Measurements from ENCODE around the gene TMC5. TPM values are rescaled to one million over a fixed set of nuclear protein-coding genes. Genes with fewer than 3 reads are reported as not detected.

The TMC5 gene
- total and polyA plus RNA-seq, 2 of the 8 experiments (the other 6 are each of a cell fraction or from before 2014, with no cell fraction given): 1.6 to 1.8 TPM

DNA sequence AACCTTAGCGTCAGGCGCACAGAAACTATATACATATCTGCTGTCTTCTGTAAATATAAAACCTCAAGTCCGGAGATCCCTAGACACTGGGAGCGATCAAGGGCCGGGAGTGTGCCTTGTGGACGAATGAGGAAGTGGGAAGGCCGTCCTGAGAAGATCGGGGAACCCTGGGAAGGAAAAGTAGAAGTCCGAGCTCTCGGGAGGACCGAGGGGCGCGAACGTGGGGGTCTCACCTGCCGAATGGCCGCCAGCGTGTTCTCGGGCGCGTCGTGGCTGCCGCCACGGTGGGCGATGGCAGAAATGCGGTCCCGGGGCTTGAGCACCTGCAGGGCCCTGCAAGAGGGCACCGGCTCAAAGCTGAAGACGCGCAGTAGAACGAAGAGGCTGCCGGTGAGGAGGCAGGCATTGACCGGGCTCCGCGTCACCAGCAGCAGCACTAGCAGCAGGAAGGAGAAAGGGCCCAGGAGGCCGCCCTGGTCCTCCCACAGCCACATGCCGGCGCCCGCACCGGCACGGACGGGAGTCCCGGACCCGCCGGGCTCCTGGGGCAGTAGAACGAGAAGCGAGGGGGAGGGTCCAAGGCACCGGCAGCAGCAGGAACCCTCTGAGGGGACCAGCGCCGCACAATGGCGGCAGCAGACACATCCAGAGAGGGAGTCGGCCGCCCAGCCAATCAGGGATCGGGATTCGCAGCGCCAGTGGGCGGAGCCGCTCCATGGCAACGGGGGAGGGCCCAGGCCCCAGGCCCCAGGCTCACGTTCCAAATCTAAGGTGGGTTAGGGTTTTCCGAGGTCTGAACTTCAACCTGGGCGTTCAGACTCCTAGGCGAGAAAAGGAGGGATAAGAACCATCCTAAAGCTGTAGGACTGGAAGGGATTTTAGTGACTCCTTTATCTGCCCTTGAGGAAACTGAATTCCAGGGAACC lies 104.1 kb downstream of the TMC5 start, which contains the start of gene GDE1 (continued):
- TF ChIP-seq SIRT6 (IDR thresholded peaks at IDR 0.05; ENCODE audit: low read length): no peak
- no peak for TF ChIP-seq BACH1 (IDR thresholded peaks at IDR 0.05; ENCODE audit: low read length)
- TF ChIP-seq ASH2L (IDR thresholded peaks at IDR 0.05; ENCODE audit: low read length): peak; percentile 26
